K562 (cell line): ENCODE results near the gene TMEM87B. TPM values are rescaled to one million over a fixed set of nuclear protein-coding genes. Genes with fewer than 3 reads are reported as not detected.

Source experiments
- IRF2 ChIP-seq: sonication (generic); formaldehyde crosslinking; IDR thresholded peaks from 2 replicates; pipeline ENCODE4 v1.8.1; 2022; ENCODE audit warnings: mild to moderate bottlenecking, missing genetic modification reagents
- ZBTB5 ChIP-seq: fragments of 450-650 bp; IDR thresholded peaks from 2 replicates; pipeline ENCODE4 v1.6.1; 2017; ENCODE audit warnings: antibody characterized with exemption
- polyA plus RNA-seq, 8 experiments: library from polyadenylated mRNA; depleted of rRNA in 4 of 8; stranded (reverse) in 5 of 8; unstranded in 3 of 8; fragments of >200 nt; fragmentation: Nextera tagmentation in 2 of 8; fragmentation: Illumina TruSeq in 1 of 8; extraction: Ambion mirVana in 2 of 8; extraction: Trizol in 1 of 8; gene quantifications; 2 replicates each; pipeline versions ENCODE4 v1.2.1 to v1.2.3, GENCODE V29; 2011 to 2014; ENCODE audit warnings: inconsistent platforms in 1 of 8, missing spikeins in 1 of 8
- total RNA-seq, 7 experiments: library from RNA; depleted of rRNA in 6 of 7; stranded (reverse); fragments of >200 nt in 6 of 7; fragmentation: Illumina TruSeq in 2 of 7; extraction: Trizol in 2 of 7; gene quantifications; 2 replicates each; pipeline versions ENCODE4 v1.2.1 to v1.2.3, GENCODE V29; 2011 to 2021; ENCODE audit warnings: low replicate concordance in 1 of 7
- TF ChIP-seq, protein P1 (sequence below): fragments of 450-650 bp; IDR thresholded peaks from 2 replicates; pipeline ENCODE4 v1.6.1; 2016; ENCODE audit warnings: mild to moderate bottlenecking, moderate library complexity

TMEM87B gene
- total and polyA plus RNA-seq, 9 of the 15 experiments (the other 6 are each of a cell fraction or from before 2014, with no cell fraction given) = 3.7 to 17.1 (median 11.0) TPM

DNA sequence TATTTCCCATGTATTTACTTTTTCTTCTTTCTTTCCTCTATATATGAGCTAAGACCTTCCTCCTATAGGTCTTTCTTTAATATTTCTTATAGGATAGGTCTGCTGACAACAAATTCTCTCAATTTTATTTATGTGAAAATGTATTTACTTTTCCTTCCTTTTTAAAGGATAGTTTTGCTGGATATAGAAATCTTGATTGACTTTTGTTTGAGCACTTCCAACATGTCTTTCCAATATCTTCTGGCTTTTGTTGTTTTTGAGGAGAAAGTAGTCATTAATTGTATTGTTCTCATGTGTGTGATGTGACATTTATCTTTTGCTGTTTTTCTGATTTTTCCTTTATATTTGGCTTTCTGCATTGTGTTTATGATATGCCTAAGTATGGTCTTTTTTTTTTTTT is 54.2 kb downstream of the TMEM87B start (continued):
- TF ChIP-seq IRF2 (CRISPR knock-in tag) (no peak), ZBTB5 (no peak)
- TF ChIP-seq, protein P1, sequence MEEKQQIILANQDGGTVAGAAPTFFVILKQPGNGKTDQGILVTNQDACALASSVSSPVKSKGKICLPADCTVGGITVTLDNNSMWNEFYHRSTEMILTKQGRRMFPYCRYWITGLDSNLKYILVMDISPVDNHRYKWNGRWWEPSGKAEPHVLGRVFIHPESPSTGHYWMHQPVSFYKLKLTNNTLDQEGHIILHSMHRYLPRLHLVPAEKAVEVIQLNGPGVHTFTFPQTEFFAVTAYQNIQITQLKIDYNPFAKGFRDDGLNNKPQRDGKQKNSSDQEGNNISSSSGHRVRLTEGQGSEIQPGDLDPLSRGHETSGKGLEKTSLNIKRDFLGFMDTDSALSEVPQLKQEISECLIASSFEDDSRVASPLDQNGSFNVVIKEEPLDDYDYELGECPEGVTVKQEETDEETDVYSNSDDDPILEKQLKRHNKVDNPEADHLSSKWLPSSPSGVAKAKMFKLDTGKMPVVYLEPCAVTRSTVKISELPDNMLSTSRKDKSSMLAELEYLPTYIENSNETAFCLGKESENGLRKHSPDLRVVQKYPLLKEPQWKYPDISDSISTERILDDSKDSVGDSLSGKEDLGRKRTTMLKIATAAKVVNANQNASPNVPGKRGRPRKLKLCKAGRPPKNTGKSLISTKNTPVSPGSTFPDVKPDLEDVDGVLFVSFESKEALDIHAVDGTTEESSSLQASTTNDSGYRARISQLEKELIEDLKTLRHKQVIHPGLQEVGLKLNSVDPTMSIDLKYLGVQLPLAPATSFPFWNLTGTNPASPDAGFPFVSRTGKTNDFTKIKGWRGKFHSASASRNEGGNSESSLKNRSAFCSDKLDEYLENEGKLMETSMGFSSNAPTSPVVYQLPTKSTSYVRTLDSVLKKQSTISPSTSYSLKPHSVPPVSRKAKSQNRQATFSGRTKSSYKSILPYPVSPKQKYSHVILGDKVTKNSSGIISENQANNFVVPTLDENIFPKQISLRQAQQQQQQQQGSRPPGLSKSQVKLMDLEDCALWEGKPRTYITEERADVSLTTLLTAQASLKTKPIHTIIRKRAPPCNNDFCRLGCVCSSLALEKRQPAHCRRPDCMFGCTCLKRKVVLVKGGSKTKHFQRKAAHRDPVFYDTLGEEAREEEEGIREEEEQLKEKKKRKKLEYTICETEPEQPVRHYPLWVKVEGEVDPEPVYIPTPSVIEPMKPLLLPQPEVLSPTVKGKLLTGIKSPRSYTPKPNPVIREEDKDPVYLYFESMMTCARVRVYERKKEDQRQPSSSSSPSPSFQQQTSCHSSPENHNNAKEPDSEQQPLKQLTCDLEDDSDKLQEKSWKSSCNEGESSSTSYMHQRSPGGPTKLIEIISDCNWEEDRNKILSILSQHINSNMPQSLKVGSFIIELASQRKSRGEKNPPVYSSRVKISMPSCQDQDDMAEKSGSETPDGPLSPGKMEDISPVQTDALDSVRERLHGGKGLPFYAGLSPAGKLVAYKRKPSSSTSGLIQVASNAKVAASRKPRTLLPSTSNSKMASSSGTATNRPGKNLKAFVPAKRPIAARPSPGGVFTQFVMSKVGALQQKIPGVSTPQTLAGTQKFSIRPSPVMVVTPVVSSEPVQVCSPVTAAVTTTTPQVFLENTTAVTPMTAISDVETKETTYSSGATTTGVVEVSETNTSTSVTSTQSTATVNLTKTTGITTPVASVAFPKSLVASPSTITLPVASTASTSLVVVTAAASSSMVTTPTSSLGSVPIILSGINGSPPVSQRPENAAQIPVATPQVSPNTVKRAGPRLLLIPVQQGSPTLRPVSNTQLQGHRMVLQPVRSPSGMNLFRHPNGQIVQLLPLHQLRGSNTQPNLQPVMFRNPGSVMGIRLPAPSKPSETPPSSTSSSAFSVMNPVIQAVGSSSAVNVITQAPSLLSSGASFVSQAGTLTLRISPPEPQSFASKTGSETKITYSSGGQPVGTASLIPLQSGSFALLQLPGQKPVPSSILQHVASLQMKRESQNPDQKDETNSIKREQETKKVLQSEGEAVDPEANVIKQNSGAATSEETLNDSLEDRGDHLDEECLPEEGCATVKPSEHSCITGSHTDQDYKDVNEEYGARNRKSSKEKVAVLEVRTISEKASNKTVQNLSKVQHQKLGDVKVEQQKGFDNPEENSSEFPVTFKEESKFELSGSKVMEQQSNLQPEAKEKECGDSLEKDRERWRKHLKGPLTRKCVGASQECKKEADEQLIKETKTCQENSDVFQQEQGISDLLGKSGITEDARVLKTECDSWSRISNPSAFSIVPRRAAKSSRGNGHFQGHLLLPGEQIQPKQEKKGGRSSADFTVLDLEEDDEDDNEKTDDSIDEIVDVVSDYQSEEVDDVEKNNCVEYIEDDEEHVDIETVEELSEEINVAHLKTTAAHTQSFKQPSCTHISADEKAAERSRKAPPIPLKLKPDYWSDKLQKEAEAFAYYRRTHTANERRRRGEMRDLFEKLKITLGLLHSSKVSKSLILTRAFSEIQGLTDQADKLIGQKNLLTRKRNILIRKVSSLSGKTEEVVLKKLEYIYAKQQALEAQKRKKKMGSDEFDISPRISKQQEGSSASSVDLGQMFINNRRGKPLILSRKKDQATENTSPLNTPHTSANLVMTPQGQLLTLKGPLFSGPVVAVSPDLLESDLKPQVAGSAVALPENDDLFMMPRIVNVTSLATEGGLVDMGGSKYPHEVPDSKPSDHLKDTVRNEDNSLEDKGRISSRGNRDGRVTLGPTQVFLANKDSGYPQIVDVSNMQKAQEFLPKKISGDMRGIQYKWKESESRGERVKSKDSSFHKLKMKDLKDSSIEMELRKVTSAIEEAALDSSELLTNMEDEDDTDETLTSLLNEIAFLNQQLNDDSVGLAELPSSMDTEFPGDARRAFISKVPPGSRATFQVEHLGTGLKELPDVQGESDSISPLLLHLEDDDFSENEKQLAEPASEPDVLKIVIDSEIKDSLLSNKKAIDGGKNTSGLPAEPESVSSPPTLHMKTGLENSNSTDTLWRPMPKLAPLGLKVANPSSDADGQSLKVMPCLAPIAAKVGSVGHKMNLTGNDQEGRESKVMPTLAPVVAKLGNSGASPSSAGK = no peak
